K562 (cell line): Measurements from ENCODE around the gene COX6B1. TPM values are rescaled to one million over a fixed set of nuclear protein-coding genes. Genes with fewer than 3 reads are reported as not detected.
A peak's percentile ranks its signal among the peaks of the same experiment; 100 is the strongest.

Source experiments
- DPF2 ChIP-seq: fragments of 450-650 bp; IDR thresholded peaks from 2 replicates; pipeline ENCODE4 v1.6.1; 2016
- FOXK1 ChIP-seq: sonication (generic); formaldehyde crosslinking; IDR thresholded peaks from 2 replicates; pipeline ENCODE4 v1.8.0; 2022; ENCODE audit warnings: missing genetic modification reagents, mild to moderate bottlenecking, borderline replicate concordance
- JUN ChIP-seq, 2 experiments: sonication (generic) in 1 of 2; formaldehyde crosslinking in 1 of 2; IDR thresholded peaks; 2 replicates each; pipeline versions ENCODE4 v1.6.1 to v1.8.0; 2012 to 2022; ENCODE audit warnings: borderline replicate concordance in 2 of 2, mild to moderate bottlenecking in 2 of 2, improper control_type of control experiment in 1 of 2, low read depth in 1 of 2, low read length in 1 of 2, missing genetic modification reagents in 1 of 2
- KLF10 ChIP-seq: fragments of 250-450 bp; sonication (Bioruptor Pico); IDR thresholded peaks from 2 replicates; pipeline ENCODE4 v1.6.1; 2021; ENCODE audit warnings: matching md5 sums
- MAZ ChIP-seq, 2 experiments: fragments of 450-650 bp in 1 of 2; sonication (generic) in 1 of 2; formaldehyde crosslinking; IDR thresholded peaks in 1 of 2; conservative IDR thresholded peaks in 1 of 2; 2 replicates each; pipeline versions ENCODE4 v1.4.0 to v1.5.0; 2020; ENCODE audit warnings: mild to moderate bottlenecking in 1 of 2, missing genetic modification reagents in 1 of 2
- MBD2 ChIP-seq: sonication (generic); IDR thresholded peaks from 2 replicates; pipeline ENCODE4 v1.6.1; 2016; ENCODE audit warnings: low read depth, borderline replicate concordance
- MYNN ChIP-seq, 2 experiments: sonication (generic); formaldehyde crosslinking in 1 of 2; IDR thresholded peaks; 2 replicates each; pipeline versions ENCODE4 v1.5.0 to v1.6.1; 2016 to 2020; ENCODE audit warnings: antibody characterized with exemption in 1 of 2, missing genetic modification reagents in 1 of 2
- NBN ChIP-seq: fragments of 450-650 bp; IDR thresholded peaks from 2 replicates; pipeline ENCODE4 v1.6.1; 2016; ENCODE audit warnings: low read depth, mild to moderate bottlenecking
- NEUROD1 ChIP-seq: fragments of 150-350 bp; IDR thresholded peaks from 2 replicates; pipeline ENCODE4 v1.6.1; 2014; ENCODE audit warnings: borderline replicate concordance, low read length, low read depth; ENCODE audit not compliant: partially characterized antibody
- POLR2AphosphoS2 ChIP-seq: IDR thresholded peaks from 2 replicates; pipeline ENCODE4 v1.6.1; 2012; ENCODE audit warnings: low read length, improper control_type of control experiment
- PRMT5 ChIP-seq: sonication (generic); formaldehyde crosslinking; IDR thresholded peaks from 2 replicates; pipeline ENCODE4 v1.5.0; 2020; ENCODE audit warnings: missing genetic modification reagents
- RBM14 ChIP-seq: fragments of 200-400 bp; formaldehyde crosslinking; IDR thresholded peaks from 2 replicates; pipeline ENCODE4 v1.6.1; 2018; ENCODE audit warnings: low read depth, mild to moderate bottlenecking, low read length, moderate library complexity, borderline replicate concordance; ENCODE audit not compliant: insufficient read depth
- SPI1 ChIP-seq: IDR thresholded peaks from 2 replicates; pipeline ENCODE4 v1.6.1; 2011; ENCODE audit warnings: low read depth, low read length, control low read depth, borderline replicate concordance
- SREBF2 ChIP-seq: sonication (generic); formaldehyde crosslinking; IDR thresholded peaks from 2 replicates; pipeline ENCODE4 v1.4.0; 2020; ENCODE audit warnings: mild to moderate bottlenecking, missing genetic modification reagents
- THRAP3 ChIP-seq: fragments of 450-650 bp; IDR thresholded peaks from 2 replicates; pipeline ENCODE4 v1.6.1; 2016; ENCODE audit warnings: mild to moderate bottlenecking, inconsistent platforms, borderline replicate concordance
- ZNF76 ChIP-seq: fragments of 250-450 bp; sonication (Bioruptor Pico); IDR thresholded peaks from 2 replicates; pipeline ENCODE4 v1.4.0; 2020; ENCODE audit warnings: mild to moderate bottlenecking, moderate library complexity, borderline replicate concordance
- polyA plus RNA-seq, 8 experiments: library from polyadenylated mRNA; depleted of rRNA in 4 of 8; stranded (reverse) in 5 of 8; unstranded in 3 of 8; fragments of >200 nt; fragmentation: Nextera tagmentation in 2 of 8; fragmentation: Illumina TruSeq in 1 of 8; extraction: Ambion mirVana in 2 of 8; extraction: Trizol in 1 of 8; gene quantifications; 2 replicates each; pipeline versions ENCODE4 v1.2.1 to v1.2.3, GENCODE V29; 2011 to 2014; ENCODE audit warnings: inconsistent platforms in 1 of 8, missing spikeins in 1 of 8
- total RNA-seq, 7 experiments: library from RNA; depleted of rRNA in 6 of 7; stranded (reverse); fragments of >200 nt in 6 of 7; fragmentation: Illumina TruSeq in 2 of 7; extraction: Trizol in 2 of 7; gene quantifications; 2 replicates each; pipeline versions ENCODE4 v1.2.1 to v1.2.3, GENCODE V29; 2011 to 2021; ENCODE audit warnings: low replicate concordance in 1 of 7
- TF ChIP-seq, protein P1 (sequence below): fragments of 450-650 bp; IDR thresholded peaks from 2 replicates; pipeline ENCODE4 v1.6.1; 2017; ENCODE audit warnings: antibody characterized with exemption, mild to moderate bottlenecking
- TF ChIP-seq, protein P2 (sequence below): fragments of 450-650 bp; IDR thresholded peaks from 2 replicates; pipeline ENCODE4 v1.6.1; 2016; ENCODE audit warnings: low read depth, mild to moderate bottlenecking, moderate library complexity
- TF ChIP-seq, protein P3 (sequence below): fragments of 450-650 bp; IDR thresholded peaks from 2 replicates; pipeline ENCODE4 v1.6.1; 2018; ENCODE audit not compliant: partially characterized antibody

The COX6B1 gene
- total and polyA plus RNA-seq, 9 of the 15 experiments (the other 6 are each of a cell fraction or from before 2014, with no cell fraction given) = 777 to 2,393 (median 1,219) TPM

DNA sequence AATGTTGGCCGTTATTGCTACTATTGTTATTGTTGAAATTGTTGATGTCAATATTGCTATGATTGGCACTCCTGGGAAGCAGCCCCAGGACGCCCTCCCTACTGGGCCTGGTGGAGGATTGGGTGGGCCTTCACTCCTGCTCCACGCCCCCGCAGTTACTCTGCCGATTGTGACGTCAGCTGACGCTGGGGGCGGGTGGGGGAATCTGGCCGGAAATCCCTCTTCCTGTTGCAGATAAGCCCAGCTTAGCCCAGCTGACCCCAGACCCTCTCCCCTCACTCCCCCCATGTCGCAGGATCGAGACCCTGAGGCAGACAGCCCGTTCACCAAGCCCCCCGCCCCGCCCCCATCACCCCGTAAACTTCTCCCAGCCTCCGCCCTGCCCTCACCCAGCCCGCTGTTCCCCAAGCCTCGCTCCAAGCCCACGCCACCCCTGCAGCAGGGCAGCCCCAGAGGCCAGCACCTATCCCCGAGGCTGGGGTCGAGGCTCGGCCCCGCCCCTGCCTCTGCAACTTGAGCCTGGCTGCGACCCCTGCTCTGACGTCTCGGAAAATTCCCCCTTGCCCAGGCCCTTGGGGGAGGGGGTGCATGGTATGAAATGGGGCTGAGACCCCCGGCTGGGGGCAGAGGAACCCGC, 6.5 kb upstream of the COX6B1 start, which contains the start of gene ETV2 (continued):
- TF ChIP-seq FOXK1 = no peak
- no peak for TF ChIP-seq MYNN (IDR thresholded peaks at IDR 0.05)
- TF ChIP-seq MYNN (CRISPR knock-in tag; IDR thresholded peaks at IDR 0.05) = no peak
- TF ChIP-seq, protein P1, sequence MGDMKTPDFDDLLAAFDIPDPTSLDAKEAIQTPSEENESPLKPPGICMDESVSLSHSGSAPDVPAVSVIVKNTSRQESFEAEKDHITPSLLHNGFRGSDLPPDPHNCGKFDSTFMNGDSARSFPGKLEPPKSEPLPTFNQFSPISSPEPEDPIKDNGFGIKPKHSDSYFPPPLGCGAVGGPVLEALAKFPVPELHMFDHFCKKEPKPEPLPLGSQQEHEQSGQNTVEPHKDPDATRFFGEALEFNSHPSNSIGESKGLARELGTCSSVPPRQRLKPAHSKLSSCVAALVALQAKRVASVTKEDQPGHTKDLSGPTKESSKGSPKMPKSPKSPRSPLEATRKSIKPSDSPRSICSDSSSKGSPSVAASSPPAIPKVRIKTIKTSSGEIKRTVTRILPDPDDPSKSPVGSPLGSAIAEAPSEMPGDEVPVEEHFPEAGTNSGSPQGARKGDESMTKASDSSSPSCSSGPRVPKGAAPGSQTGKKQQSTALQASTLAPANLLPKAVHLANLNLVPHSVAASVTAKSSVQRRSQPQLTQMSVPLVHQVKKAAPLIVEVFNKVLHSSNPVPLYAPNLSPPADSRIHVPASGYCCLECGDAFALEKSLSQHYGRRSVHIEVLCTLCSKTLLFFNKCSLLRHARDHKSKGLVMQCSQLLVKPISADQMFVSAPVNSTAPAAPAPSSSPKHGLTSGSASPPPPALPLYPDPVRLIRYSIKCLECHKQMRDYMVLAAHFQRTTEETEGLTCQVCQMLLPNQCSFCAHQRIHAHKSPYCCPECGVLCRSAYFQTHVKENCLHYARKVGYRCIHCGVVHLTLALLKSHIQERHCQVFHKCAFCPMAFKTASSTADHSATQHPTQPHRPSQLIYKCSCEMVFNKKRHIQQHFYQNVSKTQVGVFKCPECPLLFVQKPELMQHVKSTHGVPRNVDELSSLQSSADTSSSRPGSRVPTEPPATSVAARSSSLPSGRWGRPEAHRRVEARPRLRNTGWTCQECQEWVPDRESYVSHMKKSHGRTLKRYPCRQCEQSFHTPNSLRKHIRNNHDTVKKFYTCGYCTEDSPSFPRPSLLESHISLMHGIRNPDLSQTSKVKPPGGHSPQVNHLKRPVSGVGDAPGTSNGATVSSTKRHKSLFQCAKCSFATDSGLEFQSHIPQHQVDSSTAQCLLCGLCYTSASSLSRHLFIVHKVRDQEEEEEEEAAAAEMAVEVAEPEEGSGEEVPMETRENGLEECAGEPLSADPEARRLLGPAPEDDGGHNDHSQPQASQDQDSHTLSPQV = no peak; the same call in 1 of the 2 replicates
- TF ChIP-seq JUN (IDR thresholded peaks at IDR 0.05; ENCODE audit: borderline replicate concordance, low read depth, low read length) = peak; percentile 13; the same call in 1 of the 2 replicates
- TF ChIP-seq JUN (CRISPR knock-in tag; IDR thresholded peaks at IDR 0.05; ENCODE audit: borderline replicate concordance) = no peak
- TF ChIP-seq PRMT5 (CRISPR knock-in tag) = no peak
- no peak for TF ChIP-seq ZNF76
- TF ChIP-seq, protein P2, sequence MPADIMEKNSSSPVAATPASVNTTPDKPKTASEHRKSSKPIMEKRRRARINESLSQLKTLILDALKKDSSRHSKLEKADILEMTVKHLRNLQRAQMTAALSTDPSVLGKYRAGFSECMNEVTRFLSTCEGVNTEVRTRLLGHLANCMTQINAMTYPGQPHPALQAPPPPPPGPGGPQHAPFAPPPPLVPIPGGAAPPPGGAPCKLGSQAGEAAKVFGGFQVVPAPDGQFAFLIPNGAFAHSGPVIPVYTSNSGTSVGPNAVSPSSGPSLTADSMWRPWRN = no peak
- TF ChIP-seq NBN = no peak
- no peak for TF ChIP-seq SREBF2 (CRISPR knock-in tag)
- no peak for TF ChIP-seq POLR2AphosphoS2
- no peak for TF ChIP-seq MBD2
- 0 out of 2 replicates have a peak, but pooled peaks have one; percentile 44 for TF ChIP-seq DPF2
- TF ChIP-seq KLF10 (CRISPR knock-in tag) = no peak
- no peak for TF ChIP-seq RBM14
- TF ChIP-seq THRAP3 = no peak
- 0 out of 4 replicates have a peak, but pooled peaks of 1 of the 2 experiments have one; percentile 31 for TF ChIP-seq MAZ (CRISPR knock-in tag; conservative IDR thresholded peaks at IDR 0.05 in 1 of 2, IDR thresholded peaks at IDR 0.05 in 1 of 2)
- TF ChIP-seq SPI1 = no peak
- peak; percentile 26 for TF ChIP-seq NEUROD1
- TF ChIP-seq, protein P3, sequence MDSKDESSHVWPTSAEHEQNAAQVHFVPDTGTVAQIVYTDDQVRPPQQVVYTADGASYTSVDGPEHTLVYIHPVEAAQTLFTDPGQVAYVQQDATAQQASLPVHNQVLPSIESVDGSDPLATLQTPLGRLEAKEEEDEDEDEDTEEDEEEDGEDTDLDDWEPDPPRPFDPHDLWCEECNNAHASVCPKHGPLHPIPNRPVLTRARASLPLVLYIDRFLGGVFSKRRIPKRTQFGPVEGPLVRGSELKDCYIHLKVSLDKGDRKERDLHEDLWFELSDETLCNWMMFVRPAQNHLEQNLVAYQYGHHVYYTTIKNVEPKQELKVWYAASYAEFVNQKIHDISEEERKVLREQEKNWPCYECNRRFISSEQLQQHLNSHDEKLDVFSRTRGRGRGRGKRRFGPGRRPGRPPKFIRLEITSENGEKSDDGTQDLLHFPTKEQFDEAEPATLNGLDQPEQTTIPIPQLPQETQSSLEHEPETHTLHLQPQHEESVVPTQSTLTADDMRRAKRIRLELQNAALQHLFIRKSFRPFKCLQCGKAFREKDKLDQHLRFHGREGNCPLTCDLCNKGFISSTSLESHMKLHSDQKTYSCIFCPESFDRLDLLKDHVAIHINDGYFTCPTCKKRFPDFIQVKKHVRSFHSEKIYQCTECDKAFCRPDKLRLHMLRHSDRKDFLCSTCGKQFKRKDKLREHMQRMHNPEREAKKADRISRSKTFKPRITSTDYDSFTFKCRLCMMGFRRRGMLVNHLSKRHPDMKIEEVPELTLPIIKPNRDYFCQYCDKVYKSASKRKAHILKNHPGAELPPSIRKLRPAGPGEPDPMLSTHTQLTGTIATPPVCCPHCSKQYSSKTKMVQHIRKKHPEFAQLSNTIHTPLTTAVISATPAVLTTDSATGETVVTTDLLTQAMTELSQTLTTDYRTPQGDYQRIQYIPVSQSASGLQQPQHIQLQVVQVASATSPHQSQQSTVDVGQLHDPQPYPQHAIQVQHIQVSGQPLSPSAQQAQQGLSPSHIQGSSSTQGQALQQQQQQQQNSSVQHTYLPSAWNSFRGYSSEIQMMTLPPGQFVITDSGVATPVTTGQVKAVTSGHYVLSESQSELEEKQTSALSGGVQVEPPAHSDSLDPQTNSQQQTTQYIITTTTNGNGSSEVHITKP = peak; percentile 19
